Endothelial cell of umbilical vein (primary cell): ENCODE results near the gene PPIB. TPM values are rescaled to one million over a fixed set of nuclear protein-coding genes. Genes with fewer than 3 reads are reported as not detected.

Experiments
- BruUV-seq: library from RNA; stranded (reverse); fragments of 400-500 nt; replicated peaks from 2 replicates; lab custom pipeline; 2021; lab: Mats Ljungman, UMichigan
- CTCF ChIA-PET: fragments of 300-600, 350-600 bp; sonication (Branson Sonifier 250); formaldehyde crosslinking; loops from one replicate; lab custom pipeline; 2021; ENCODE audit warnings: antibody characterized with exemption, inconsistent platforms; lab: Charles Lee
- POLR2A ChIA-PET: fragments of 300-600, 350-600 bp; sonication (Branson Sonifier 250); formaldehyde crosslinking; loops from one replicate; lab custom pipeline; 2021; ENCODE audit warnings: antibody characterized with exemption, inconsistent platforms; lab: Charles Lee
- DNase-seq: peaks from one replicate; pipeline ENCODE4 v3.0.0-alpha.2; 2011; ENCODE audit warnings: low read depth, low spot score
- FAIRE-seq: peaks from 2 replicates; lab custom pipeline; 2011; peaks lifted over from hg19 to GRCh38; lab: Jason Lieb, UNC
- H2AFZ ChIP-seq: 2 replicates; pipeline ENCODE4 v1.6.0; 2012; ENCODE audit warnings: low read depth, low read length, control low read depth, inconsistent platforms
- H3K27ac ChIP-seq: 2 replicates; pipeline ENCODE4 v1.5.1; 2011; ENCODE audit warnings: low read depth, mild to moderate bottlenecking, control low read depth, low read length, moderate library complexity; ENCODE audit not compliant: insufficient read depth
- H3K27me3 ChIP-seq, 2 experiments: 2 replicates each; pipeline versions ENCODE4 v1.6.0 to v1.6.1; 2011; ENCODE audit warnings: low read length in 2 of 2, mixed read lengths in 1 of 2; ENCODE audit not compliant: control insufficient read depth in 2 of 2, insufficient read depth in 2 of 2
- H3K36me3 ChIP-seq, 2 experiments: 2 replicates in 1 of 2; 3 replicates in 1 of 2; pipeline ENCODE4 v1.5.1; 2011; ENCODE audit warnings: low read length in 2 of 2, mild to moderate bottlenecking in 1 of 2, moderate library complexity in 1 of 2; ENCODE audit not compliant: control insufficient read depth in 2 of 2, insufficient read depth in 2 of 2; ENCODE audit errors: extremely low read depth in 1 of 2
- H3K4me1 ChIP-seq: 3 replicates; pipeline ENCODE4 v1.5.1; 2011; ENCODE audit warnings: mild to moderate bottlenecking, low read length; ENCODE audit not compliant: control insufficient read depth, insufficient read depth; ENCODE audit errors: extremely low read depth
- H3K4me2 ChIP-seq: 2 replicates; pipeline ENCODE4 v1.6.1; 2011; ENCODE audit warnings: low read length, control low read depth, mixed read lengths; ENCODE audit not compliant: insufficient read depth
- H3K4me3 ChIP-seq, 3 experiments: fragments of 200-600 bp in 1 of 3; sonication (generic), shearing (Covaris generic) in 1 of 3; replicated peaks in 1 of 3; 2 replicates each; pipeline ENCODE4 v1.5.1; 2011 to 2016; ENCODE audit warnings: control low read depth in 3 of 3, low read length in 3 of 3, mild to moderate bottlenecking in 2 of 3, inconsistent platforms in 1 of 3, low read depth in 1 of 3, moderate library complexity in 1 of 3; ENCODE audit not compliant: insufficient read depth in 1 of 3
- H3K79me2 ChIP-seq: 2 replicates; pipeline ENCODE4 v1.6.0; 2012; ENCODE audit warnings: low read length, inconsistent platforms; ENCODE audit not compliant: control insufficient read depth, insufficient read depth
- H3K9ac ChIP-seq: replicated peaks from 2 replicates; pipeline ENCODE3; 2011; ENCODE audit warnings: low read length, control low read depth; ENCODE audit not compliant: insufficient read depth; ENCODE audit errors: extremely low read depth
- H3K9me1 ChIP-seq: replicated peaks from 3 replicates; pipeline ENCODE4 v1.6.0; 2011; ENCODE audit warnings: mild to moderate bottlenecking, low read length; ENCODE audit not compliant: control insufficient read depth, insufficient read depth; ENCODE audit errors: extremely low read depth
- H3K9me3 ChIP-seq: replicated peaks from 2 replicates; pipeline ENCODE4 v1.5.1; 2012; ENCODE audit warnings: low read length, inconsistent platforms; ENCODE audit not compliant: control insufficient read depth, insufficient read depth
- H4K20me1 ChIP-seq: replicated peaks from 2 replicates; pipeline ENCODE3; 2011; ENCODE audit warnings: mild to moderate bottlenecking, low read length; ENCODE audit not compliant: control insufficient read depth, insufficient read depth; ENCODE audit errors: extremely low read depth
- CTCF ChIP-seq, 2 donors: IDR thresholded peaks; 1 replicate in 1 of 2; 2 replicates in 1 of 2; pipeline ENCODE4 v1.5.1; 2011; ENCODE audit warnings: low read length in 2 of 2, mild to moderate bottlenecking in 2 of 2, moderate library complexity in 2 of 2, control low read depth in 1 of 2, inconsistent platforms in 1 of 2, low read depth in 1 of 2; ENCODE audit not compliant: insufficient read depth in 1 of 2; ENCODE audit errors: extremely low read depth in 1 of 2
- EZH2 ChIP-seq: IDR thresholded peaks from 2 replicates; pipeline ENCODE4 v1.6.1; 2012; ENCODE audit warnings: borderline replicate concordance, low read depth, mild to moderate bottlenecking, moderate library complexity, low read length, inconsistent platforms; ENCODE audit not compliant: severe bottlenecking
- FOS ChIP-seq: IDR thresholded peaks from 2 replicates; pipeline ENCODE4 v1.6.1; 2011; ENCODE audit warnings: mild to moderate bottlenecking, low read length, moderate library complexity, borderline replicate concordance; ENCODE audit not compliant: insufficient read depth
- GATA2 ChIP-seq: IDR thresholded peaks from 2 replicates; pipeline ENCODE4 v1.7.0; 2011; ENCODE audit warnings: low read depth, mild to moderate bottlenecking, moderate library complexity, mixed read lengths, low read length; ENCODE audit not compliant: insufficient read length, insufficient read depth
- JUN ChIP-seq: IDR thresholded peaks from 2 replicates; pipeline ENCODE4 v1.6.1; 2011; ENCODE audit warnings: borderline replicate concordance, low read depth; ENCODE audit not compliant: insufficient read length, insufficient read depth
- MAX ChIP-seq: IDR thresholded peaks from 2 replicates; pipeline ENCODE4 v1.6.1; 2011; ENCODE audit not compliant: insufficient read depth, insufficient read length
- MYC ChIP-seq: IDR thresholded peaks from one replicate; pipeline ENCODE4 v1.6.1; 2011; ENCODE audit warnings: mild to moderate bottlenecking, low read depth, low read length
- POLR2A ChIP-seq: IDR thresholded peaks from 2 replicates; pipeline ENCODE4 v1.6.1; 2012; ENCODE audit warnings: low read depth, mild to moderate bottlenecking, control low read depth, low read length
- POLR2AphosphoS5 ChIP-seq: IDR thresholded peaks from 2 replicates; pipeline ENCODE4 v1.6.1; 2012; ENCODE audit warnings: low read depth, mild to moderate bottlenecking, control low read depth, low read length, moderate library complexity; ENCODE audit not compliant: insufficient read depth
- dilution Hi-C: fragments of 300-500 bp; cut with MboI; formaldehyde crosslinking; loops from one replicate; pipeline ENCODE4 v1.15.0; 2019; ENCODE audit warnings: low sequenced_read_pairs; ENCODE audit not compliant: extremely low pct_ligation_motif_present
- intact Hi-C: fragments of 100-400 bp; cut with micrococcal nuclease; formaldehyde crosslinking; loops from one replicate; pipeline ENCODE4 v1.10.0; 2022
- polyA plus RNA-seq, 4 experiments: library from polyadenylated mRNA; depleted of rRNA in 3 of 4; stranded (reverse) in 3 of 4; unstranded in 1 of 4; fragments of >200 nt; gene quantifications; 2 replicates each; pipeline versions ENCODE4 v1.2.1 to v1.2.3, GENCODE V29; 2011 to 2012; ENCODE audit warnings: missing spikeins in 1 of 4
- total RNA-seq: library from RNA; stranded (reverse); gene quantifications from 2 replicates; pipeline ENCODE4 v1.2.3, GENCODE V29; 2021

PPIB gene
- total and polyA plus RNA-seq, 2 donors (not counting 3 experiments of a cell fraction or from before 2014, with no cell fraction given): 840 to 1,240 TPM

GRCh38 chr15:64127521-64128270, 35.1 kb downstream of the PPIB start:
- no peak overlapping the region for H3K4me2 ChIP-seq
- H3K27me3 ChIP-seq: no peaks in the 10 kb centered on the region
- dilution Hi-C loops: no loop called here
- no peak overlapping the region for H2AFZ ChIP-seq
- intact Hi-C loops: no loop called here
- no peaks in the 10 kb centered on the region for H3K9me1 ChIP-seq
- H3K4me3 ChIP-seq: no peak overlapping the region
- H3K36me3 ChIP-seq: peaks cover 18 to 47% of the 10 kb centered on the region in 2 experiments
- H3K27ac ChIP-seq: no peak overlapping the region
- no peak overlapping the region for H3K9ac ChIP-seq
- DNase-seq (no peak), FAIRE-seq (no peak)
- TF ChIP-seq CTCF (IDR thresholded peaks at IDR 0.05; ENCODE audit: extremely low read depth in 1 of 2, insufficient read depth in 1 of 2, low read depth in 1 of 2, low read length in 2 of 2) (no peak), MYC (no peak), EZH2 (no peak), JUN (no peak)
- no peaks in the 10 kb centered on the region for H3K4me1 ChIP-seq
- no peaks in the 10 kb centered on the region for H3K79me2 ChIP-seq
- CTCF ChIA-PET: interaction anchor here (1.2 kb wide), 1 partner anchor 10 kb away, joined by 3 read pairs; no protein-coding TSS in a partner anchor
- no peaks in the 10 kb centered on the region for H3K9me3 ChIP-seq
- BruUV-seq: no TSS peak
- POLR2A ChIA-PET: no interaction called here
- no peaks in the 10 kb centered on the region for H4K20me1 ChIP-seq

GRCh38 chr15:64125978-64126377, 36.8 kb downstream of the PPIB start:
- intact Hi-C loops (no loop called here), dilution Hi-C loops (no loop called here)
- H2AFZ ChIP-seq: no peak overlapping the region
- ChIA-PET CTCF (interaction anchor here (1.9 kb wide), 1 partner anchor 28 kb away, joined by 10 read pairs; no protein-coding TSS in a partner anchor), POLR2A (no interaction called here)
- peaks cover 18 to 39% of the 10 kb centered on the region in 2 experiments for H3K36me3 ChIP-seq
- DNase-seq (no peak), FAIRE-seq (no peak)
- BruUV-seq: no TSS peak
- no peak overlapping the region for H3K9ac ChIP-seq
- no peaks in the 10 kb centered on the region for H3K4me1 ChIP-seq
- H3K27me3 ChIP-seq: no peaks in the 10 kb centered on the region
- H3K4me2 ChIP-seq: no peak overlapping the region
- H3K4me3 ChIP-seq: no peak overlapping the region
- TF ChIP-seq JUN (no peak), POLR2A (no peak), MAX (no peak), GATA2 (no peak), POLR2AphosphoS5 (no peak), FOS (no peak), EZH2 (no peak)
- no peaks in the 10 kb centered on the region for H3K9me1 ChIP-seq
- no peaks in the 10 kb centered on the region for H3K9me3 ChIP-seq
- H3K79me2 ChIP-seq: no peaks in the 10 kb centered on the region
- no peaks in the 10 kb centered on the region for H4K20me1 ChIP-seq
- no peak overlapping the region for H3K27ac ChIP-seq
